Fibroblast of peridontal ligament (primary cell): ENCODE data around the gene CDK15.

Source experiments
- DNase-seq: peaks from one replicate; pipeline ENCODE4 v3.0.0-alpha.2; 2010; ENCODE audit errors: extremely low read depth

The CDK15 gene

DNA sequence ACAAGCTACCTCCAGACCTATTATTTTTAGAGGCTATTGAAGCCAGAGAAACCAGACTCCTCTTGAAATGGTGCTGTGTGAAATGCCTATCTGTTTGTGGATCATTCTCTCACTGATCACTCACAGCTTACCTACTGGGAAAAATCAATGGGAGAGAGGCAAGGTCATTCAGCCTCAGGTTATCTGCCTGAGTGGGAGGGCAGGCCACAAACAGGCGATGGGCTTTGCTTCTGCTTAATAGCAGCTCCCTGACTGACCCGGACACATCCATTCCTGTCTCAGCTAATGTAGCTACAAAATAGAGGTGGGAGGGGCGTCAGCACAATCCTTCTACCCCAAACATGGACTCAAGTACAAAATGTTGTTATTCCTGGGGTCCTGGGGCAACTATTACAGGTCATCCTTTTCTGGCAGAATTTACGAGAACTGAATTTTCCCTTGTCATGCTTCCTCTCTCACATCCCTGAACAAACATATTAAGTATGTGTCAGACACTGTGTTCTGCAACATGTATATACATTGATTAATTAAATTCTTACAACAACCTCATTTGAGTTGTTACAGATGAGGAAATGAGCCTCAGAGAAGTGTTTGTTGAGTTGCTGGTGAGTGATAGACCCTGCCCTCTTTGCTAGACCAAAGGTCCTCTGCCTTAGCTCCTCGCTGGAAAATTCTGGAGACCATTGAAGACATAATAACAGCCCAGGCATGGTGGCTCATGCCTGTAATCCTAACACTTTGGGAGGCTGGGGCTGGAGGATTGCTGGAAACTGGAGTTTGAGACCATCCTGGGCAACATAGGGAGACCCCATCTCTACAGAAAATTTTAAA lies 60.5 kb downstream of the CDK15 start:
- no peak for DNase-seq

DNA sequence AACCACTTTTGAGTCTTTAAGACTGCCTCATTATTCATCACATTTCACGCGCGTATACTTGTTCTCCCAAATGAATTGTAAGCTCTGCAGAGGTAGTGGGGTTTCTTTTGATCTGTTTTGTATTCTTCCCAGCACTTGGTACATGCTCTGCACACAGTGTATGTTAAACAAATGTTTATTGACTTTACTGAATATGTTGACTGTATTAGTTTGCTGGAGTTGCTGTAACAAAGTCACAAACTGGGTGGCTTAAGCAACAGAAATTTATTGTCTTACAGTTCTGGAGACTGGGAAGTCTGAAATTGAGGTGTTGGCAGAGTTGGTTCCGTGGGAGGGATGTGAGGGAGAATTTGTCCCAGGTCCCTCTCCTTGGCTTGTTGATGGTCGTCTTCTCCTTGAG lies 65.1 kb downstream of the CDK15 start:
- DNase-seq, result no peak

DNA sequence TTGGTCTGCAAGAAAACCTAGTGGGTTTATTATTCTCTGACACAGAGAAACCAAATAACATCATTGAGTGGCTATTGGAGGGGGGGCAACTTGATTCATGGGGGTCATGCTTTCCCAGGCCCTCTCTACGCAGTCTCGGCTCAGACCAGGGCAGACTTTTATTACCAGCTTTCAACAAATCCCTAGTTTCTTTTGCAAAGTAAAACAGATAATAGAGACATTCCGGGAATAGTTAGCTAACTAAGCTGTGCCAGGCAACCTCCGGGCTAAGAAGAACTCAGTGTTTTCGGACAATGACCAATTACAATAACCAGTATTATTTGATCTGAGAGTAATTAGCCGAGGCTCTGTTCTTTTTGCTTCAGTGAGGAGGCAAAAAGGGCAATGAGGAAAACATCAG lies 66.3 kb downstream of the CDK15 start:
- no peak for DNase-seq

DNA sequence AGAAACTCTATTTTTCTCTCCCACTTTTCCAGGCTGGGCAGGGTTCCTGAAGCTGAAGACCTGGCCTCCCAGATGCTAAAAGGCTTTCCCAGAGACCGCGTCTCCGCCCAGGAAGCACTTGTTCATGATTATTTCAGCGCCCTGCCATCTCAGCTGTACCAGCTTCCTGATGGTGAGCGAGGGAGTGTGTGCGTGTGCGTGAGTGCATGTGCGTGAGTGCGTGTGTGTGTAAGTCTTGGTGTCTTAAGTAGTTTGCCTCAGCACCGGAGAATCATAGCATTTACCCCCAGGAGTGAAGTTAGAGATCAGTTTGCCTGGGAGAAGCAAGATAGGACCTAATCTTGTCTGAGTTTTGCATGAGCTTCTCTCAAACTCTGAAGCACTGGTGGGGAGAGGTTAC lies 73.7 kb downstream of the CDK15 start:
- DNase-seq, result no peak

- DNase-seq, result no peak
These were observed 74.2 kb downstream of the CDK15 start for GRCh38 chr2:201880579-201880978.

DNA sequence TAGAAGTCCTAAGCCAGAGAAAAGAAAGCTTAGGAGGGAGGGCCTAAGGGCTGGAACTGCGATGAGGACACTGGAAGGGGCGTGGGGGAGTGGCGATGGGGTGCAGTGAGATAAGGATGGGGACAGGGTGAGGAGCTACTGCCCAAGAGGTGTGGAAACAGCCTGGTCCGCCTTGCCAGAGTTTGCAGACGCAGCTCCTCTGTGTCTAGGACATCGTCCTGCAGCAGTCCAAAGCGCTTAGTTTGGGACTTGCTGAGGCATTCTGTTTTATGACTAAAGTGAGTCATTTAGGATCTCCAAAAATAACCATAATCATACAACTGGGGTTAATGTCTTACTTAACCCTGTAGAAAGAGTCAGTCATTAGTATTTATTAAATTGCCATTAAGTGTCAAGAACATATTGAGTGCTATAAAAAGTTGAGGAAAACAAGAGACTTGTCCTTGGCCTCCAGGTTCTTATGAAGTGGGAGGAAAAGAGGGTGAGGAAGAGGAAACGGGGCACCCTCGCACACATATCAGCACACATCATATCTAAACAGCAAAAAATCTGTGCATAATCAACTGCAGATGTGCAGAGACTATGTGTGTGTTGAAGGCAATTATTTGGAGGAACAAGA lies 74.8 kb downstream of the CDK15 start:
- DNase-seq, result peak; percentile 62

- DNase-seq, result peak; percentile 23
These were observed 75.4 kb downstream of the CDK15 start for GRCh38 chr2:201881741-201882140.

GRCh38 chr2:201882353-201883090 lies 76.2 kb downstream of the CDK15 start:
- peak; percentile 48 for DNase-seq

- DNase-seq, result no peak
These were observed 77.5 kb downstream of the CDK15 start for GRCh38 chr2:201883606-201884369.

GRCh38 chr2:201886504-201886903 lies 80.2 kb downstream of the CDK15 start:
- peak; percentile 32 for DNase-seq

GRCh38 chr2:201887773-201888425 lies 81.6 kb downstream of the CDK15 start:
- DNase-seq, result peak; percentile 59

DNA sequence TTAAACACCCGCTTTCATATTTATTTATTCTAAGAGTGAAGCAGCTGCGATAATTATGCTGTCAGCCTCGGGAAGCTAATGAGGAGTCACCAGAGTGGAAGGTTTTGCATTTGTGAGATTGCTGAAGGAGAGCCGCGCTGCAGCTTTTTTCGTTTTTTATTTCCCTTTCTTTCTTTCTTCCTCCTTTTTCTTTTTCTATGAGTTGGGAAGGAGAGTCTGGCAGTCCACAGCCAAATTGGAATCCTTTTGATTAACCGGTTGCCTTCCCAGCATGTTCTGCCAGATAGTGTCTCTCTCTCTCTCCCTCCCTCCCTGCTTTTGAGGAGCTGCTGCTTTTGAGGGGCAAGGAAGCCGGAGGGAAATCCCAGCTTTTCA lies 82.1 kb downstream of the CDK15 start:
- peak; percentile 28 for DNase-seq

DNA sequence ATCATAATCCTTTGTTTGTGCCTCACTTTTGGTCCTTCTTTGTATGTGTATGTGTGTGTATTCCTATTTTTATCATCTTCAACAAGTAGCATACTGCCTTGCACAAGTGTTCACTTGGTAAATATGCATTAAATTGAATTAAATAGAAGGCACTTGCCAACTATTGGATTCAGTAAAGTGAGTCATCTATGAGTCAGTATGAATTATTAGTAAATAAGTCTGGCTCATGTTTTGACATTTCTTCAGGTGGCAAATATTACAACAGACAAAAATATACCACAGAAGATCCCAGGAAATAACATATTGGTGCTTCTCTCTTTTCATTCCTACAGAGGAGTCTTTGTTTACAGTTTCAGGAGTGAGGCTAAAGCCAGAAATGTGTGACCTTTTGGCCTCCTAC lies 84.1 kb downstream of the CDK15 start:
- DNase-seq, result peak; percentile 8

DNA sequence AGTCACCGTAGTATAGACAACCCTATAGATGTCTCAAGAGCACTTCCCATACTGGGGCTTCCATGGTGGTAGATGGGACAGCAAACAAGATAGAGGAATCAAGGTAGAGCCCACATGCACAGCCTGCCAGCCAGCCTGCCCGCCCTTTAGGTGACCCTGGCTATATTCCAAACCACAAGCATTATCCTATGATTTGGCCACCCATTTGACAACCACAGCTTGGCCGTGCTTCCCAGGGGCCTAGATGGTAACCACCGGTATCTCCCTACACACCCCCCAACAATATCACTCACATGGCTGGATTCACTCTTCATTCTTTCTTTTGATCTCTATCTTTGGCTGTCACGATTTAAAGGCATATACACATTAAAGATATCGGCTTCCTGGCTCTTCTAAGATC lies 85.3 kb downstream of the CDK15 start:
- DNase-seq, result no peak

DNA sequence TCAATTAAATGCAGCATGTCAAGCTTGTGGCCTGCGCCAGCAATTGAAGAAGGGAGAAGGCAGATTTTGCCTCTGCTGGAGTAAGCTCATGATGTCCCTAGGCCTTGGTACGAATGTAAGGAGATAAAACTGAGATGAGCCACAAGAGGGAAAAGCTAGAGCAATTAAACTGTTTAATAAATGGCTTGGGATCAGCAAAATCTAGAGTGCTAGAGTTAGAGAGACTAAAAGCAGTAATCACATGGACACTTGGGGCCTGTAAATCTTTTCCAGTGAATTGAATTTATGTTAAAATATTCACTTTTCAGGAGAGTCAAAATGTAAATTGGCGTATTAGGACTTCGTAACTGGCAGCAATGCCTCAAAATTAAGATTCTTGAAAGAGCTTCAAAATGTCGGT lies 86.2 kb downstream of the CDK15 start:
- no peak for DNase-seq

DNA sequence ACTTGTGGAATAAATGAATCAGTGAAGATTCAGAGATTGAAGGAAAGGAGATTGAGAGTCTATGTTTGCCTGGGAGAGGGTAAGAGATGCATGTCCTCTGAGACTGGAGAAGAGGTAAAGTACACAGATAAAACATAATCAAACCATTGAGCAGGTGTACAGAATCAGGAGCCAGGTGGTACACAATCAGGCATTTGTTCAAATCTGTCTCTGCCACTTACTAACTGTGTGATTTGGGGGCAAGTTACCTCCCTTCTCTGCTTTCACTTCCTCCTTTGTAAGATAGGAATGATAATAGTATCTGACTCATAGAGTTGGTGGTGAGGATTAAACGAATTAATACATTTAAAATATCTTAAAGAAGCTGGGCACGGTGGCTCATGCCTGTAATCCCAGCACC lies 94.0 kb downstream of the CDK15 start:
- DNase-seq, result peak; percentile 22

GRCh38 chr2:201901786-201902185 lies 95.4 kb downstream of the CDK15 start:
- no peak for DNase-seq

- peak; percentile 27 for DNase-seq
These were observed 98.4 kb downstream of the CDK15 start for GRCh38 chr2:201904538-201905420.

DNA sequence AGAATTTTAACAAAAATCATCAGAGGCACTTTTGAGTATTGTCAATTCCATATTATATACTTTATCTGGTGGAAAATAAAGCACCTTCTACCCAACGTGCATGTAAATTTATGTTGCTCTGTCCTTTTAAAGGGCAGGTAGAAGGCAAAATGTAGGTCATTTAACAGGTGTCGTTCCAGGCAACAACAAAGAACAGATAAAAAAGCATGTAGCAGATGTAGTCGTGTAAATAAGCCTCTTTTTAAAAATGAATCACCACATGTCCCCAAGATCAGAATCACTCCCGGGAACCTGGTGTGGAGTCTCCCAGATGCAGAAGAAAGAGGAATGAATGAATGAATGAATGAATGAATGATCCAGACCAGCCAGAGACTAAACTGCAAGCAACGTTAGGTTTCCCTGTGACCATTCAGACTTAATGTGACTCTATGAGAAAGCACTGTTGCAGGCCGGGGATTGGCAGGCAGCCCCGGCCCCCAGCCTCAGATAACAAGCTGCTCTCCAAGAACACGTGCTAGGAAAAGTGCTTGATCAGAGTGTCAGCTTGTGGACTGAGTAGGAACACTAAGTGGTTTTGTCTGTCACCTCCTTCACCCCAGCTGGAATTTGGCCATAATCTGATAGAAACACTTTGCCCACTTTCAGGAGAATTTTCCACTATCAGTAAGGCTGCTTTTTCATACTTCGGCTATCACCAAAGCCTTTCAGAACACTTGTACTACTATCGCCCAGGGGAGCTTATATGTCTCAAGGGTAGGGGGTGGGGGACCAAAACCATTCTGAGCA lies 100.6 kb downstream of the CDK15 start:
- no peak for DNase-seq

- DNase-seq, result no peak
These were observed 101.2 kb downstream of the CDK15 start for GRCh38 chr2:201907563-201907881.
